ENCODE results near the gene TSPAN3.

Gene TSPAN3

DNA sequence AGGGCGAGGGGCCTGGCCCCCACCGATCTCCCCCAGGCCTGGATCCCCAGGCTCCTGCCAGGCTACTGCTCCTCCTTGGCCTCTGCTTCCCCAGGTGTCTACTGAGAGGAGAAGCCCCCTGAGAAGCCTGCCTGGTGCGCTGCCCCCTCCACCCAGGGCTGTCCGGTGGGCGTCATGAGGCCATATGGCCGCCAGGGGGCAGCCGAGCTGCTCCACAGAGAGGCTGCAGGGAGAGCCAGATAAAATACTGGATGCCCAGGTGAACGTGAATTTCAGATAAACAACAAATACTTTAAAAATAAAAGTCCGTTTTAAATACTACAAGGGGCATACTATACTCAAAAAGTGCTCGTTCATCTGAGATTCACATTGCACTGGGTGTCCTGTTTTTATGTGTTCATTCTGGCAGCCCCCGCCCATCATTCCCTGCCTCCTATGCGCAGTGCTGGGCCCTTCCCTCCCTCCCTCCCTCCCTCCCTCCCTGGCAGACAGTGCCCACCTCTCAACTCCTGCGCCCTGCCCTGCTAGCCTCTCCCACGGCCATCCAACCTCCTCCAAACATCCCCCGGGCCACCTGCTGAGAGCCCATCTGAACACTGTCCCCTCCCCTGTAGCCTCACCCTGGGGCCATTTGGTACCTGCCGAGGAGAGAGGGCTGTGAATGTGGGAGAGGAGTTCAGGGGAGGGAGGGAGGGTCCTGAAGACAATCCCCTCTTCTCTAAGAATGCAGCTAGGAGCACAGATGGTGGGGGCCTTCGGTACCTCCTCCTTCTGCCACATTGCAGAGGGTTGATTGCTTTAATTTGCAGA lies 46.4 kb downstream of the TSPAN3 start:
- Histone ChIP-seq H3K36me3 (ENCODE audit: control insufficient read depth in 2 of 2, insufficient read depth in 2 of 2, low read length in 2 of 2) (no peaks in the 10 kb centered on the region), H3K27me3 (ENCODE audit: control insufficient read depth in 2 of 2, insufficient read depth in 2 of 2, low read length in 2 of 2) (no peaks in the 10 kb centered on the region), H3K9ac (ENCODE audit: low read depth in 1 of 2, low read length in 2 of 2) (no peak overlapping the region), H3K9me3 (ENCODE audit: control insufficient read depth in 2 of 2, low read length in 2 of 2) (no peaks in the 10 kb centered on the region), H3K4me3 (ENCODE audit: low read length in 2 of 2) (no peak overlapping the region), H3K4me1 (ENCODE audit: control insufficient read depth in 2 of 2, insufficient read depth in 2 of 2, low read length in 2 of 2) (peaks cover 7 to 15% of the 10 kb centered on the region in 2 donors), H3K27ac (ENCODE audit: low read depth in 2 of 2, low read length in 2 of 2) (no peak overlapping the region)

- peaks cover 4 to 9% of the 10 kb centered on the region in 2 donors for H3K4me1 ChIP-seq (ENCODE audit: control insufficient read depth in 2 of 2, insufficient read depth in 2 of 2, low read length in 2 of 2)
- H3K9me3 ChIP-seq (ENCODE audit: control insufficient read depth in 2 of 2, low read length in 2 of 2), result no peaks in the 10 kb centered on the region
- H3K27me3 ChIP-seq (ENCODE audit: control insufficient read depth in 2 of 2, insufficient read depth in 2 of 2, low read length in 2 of 2), result no peaks in the 10 kb centered on the region
- H3K4me3 ChIP-seq (ENCODE audit: low read length in 2 of 2), result no peak overlapping the region
- no peak overlapping the region for H3K9ac ChIP-seq (ENCODE audit: low read depth in 1 of 2, low read length in 2 of 2)
- H3K36me3 ChIP-seq (ENCODE audit: control insufficient read depth in 2 of 2, insufficient read depth in 2 of 2, low read length in 2 of 2), result no peaks in the 10 kb centered on the region
- no peak overlapping the region for H3K27ac ChIP-seq (ENCODE audit: low read depth in 2 of 2, low read length in 2 of 2)
Observed at GRCh38 chr15:77023576-77024272, 47.2 kb downstream of the TSPAN3 start.

GRCh38 chr15:77022646-77023575 lies 48.0 kb downstream of the TSPAN3 start:
- H3K9me3 ChIP-seq (ENCODE audit: control insufficient read depth in 2 of 2, low read length in 2 of 2), result no peaks in the 10 kb centered on the region
- H3K9ac ChIP-seq (ENCODE audit: low read depth in 1 of 2, low read length in 2 of 2), result no peak overlapping the region
- peak overlapping the region in 1 of 2 donors; percentile 9 for H3K27ac ChIP-seq (ENCODE audit: low read depth in 2 of 2, low read length in 2 of 2)
- no peaks in the 10 kb centered on the region for H3K27me3 ChIP-seq (ENCODE audit: control insufficient read depth in 2 of 2, insufficient read depth in 2 of 2, low read length in 2 of 2)
- no peaks in the 10 kb centered on the region for H3K36me3 ChIP-seq (ENCODE audit: control insufficient read depth in 2 of 2, insufficient read depth in 2 of 2, low read length in 2 of 2)
- H3K4me1 ChIP-seq (ENCODE audit: control insufficient read depth in 2 of 2, insufficient read depth in 2 of 2, low read length in 2 of 2), result peaks cover 0 to 6% of the 10 kb centered on the region in 2 donors
- no peak overlapping the region for H3K4me3 ChIP-seq (ENCODE audit: low read length in 2 of 2)

DNA sequence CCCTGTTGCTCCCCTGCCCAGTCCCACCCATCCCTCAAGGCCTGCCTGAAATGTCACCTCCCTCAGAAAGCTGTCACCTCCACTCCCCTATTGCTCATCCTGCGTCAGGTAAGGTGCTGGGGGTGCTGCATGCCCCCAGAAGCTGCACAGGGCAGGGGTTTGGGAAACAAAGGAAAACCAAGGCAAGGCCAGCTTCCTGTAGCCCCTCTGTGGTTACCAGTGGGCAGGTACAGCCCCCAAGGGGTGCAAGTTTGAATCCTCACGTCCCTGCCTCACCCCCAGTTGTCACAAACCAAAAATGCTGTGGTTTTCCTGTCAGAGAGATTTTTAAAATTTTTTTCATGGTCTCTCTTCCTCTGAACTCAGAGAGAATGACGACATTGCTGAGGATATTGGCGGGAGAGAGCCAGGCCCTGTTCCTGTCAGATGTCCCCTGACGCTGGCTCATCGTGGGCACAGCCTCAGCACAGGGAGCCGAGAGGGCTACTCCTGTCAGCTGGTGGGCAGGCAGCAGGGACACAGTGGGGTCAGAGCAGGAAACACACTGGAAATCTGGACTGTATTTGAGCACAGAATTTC lies 49.0 kb downstream of the TSPAN3 start:
- Histone ChIP-seq H3K4me1 (ENCODE audit: control insufficient read depth in 2 of 2, insufficient read depth in 2 of 2, low read length in 2 of 2) (peaks cover 0 to 6% of the 10 kb centered on the region in 2 donors), H3K36me3 (ENCODE audit: control insufficient read depth in 2 of 2, insufficient read depth in 2 of 2, low read length in 2 of 2) (no peaks in the 10 kb centered on the region), H3K27me3 (ENCODE audit: control insufficient read depth in 2 of 2, insufficient read depth in 2 of 2, low read length in 2 of 2) (no peaks in the 10 kb centered on the region), H3K27ac (ENCODE audit: low read depth in 2 of 2, low read length in 2 of 2) (no peak overlapping the region), H3K4me3 (ENCODE audit: low read length in 2 of 2) (no peak overlapping the region), H3K9ac (ENCODE audit: low read depth in 1 of 2, low read length in 2 of 2) (no peak overlapping the region), H3K9me3 (ENCODE audit: control insufficient read depth in 2 of 2, low read length in 2 of 2) (no peaks in the 10 kb centered on the region)

GRCh38 chr15:77021088-77021481 lies 49.8 kb downstream of the TSPAN3 start:
- no peaks in the 10 kb centered on the region for H3K36me3 ChIP-seq (ENCODE audit: control insufficient read depth in 2 of 2, insufficient read depth in 2 of 2, low read length in 2 of 2)
- peaks cover 0 to 6% of the 10 kb centered on the region in 2 donors for H3K4me1 ChIP-seq (ENCODE audit: control insufficient read depth in 2 of 2, insufficient read depth in 2 of 2, low read length in 2 of 2)
- no peak overlapping the region for H3K9ac ChIP-seq (ENCODE audit: low read depth in 1 of 2, low read length in 2 of 2)
- H3K27ac ChIP-seq (ENCODE audit: low read depth in 2 of 2, low read length in 2 of 2), result no peak overlapping the region
- no peaks in the 10 kb centered on the region for H3K9me3 ChIP-seq (ENCODE audit: control insufficient read depth in 2 of 2, low read length in 2 of 2)
- H3K4me3 ChIP-seq (ENCODE audit: low read length in 2 of 2), result no peak overlapping the region
- no peaks in the 10 kb centered on the region for H3K27me3 ChIP-seq (ENCODE audit: control insufficient read depth in 2 of 2, insufficient read depth in 2 of 2, low read length in 2 of 2)

DNA sequence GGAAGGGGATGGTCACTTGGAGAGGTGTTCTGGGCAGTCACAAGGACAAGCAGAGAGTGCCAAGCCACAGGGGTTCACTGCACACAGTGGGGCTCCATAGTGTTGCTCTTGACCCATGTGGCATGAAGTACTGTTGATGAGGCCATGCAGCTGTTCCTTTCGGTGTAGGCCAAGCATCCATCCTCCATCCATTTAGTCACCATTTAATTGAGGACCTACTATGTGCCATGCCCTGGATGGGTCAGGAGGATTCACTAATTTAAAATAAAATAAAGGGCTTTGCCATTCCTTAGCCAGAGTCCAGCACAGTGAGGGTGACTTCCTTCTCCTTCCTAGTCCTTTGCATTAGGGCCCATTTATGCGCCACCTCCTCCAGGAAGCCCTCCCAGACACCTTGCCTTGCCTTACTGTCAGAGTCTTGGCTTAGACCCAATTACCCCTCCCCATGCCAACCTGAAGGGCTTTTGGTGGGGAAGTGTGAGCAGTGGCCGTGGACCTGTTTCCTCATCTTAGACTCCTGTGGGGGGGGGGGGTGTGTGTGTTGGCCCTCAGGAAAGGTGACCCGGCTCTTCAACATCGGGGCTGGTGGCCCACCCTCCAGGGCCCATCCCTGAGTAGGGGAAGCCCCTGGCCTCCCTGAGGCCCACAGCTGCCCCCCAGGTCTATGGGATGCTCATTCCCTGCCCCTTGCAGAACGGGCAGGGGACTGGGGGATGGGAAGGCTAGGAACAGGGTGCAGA lies 50.4 kb downstream of the TSPAN3 start:
- no peak overlapping the region for H3K27ac ChIP-seq (ENCODE audit: low read depth in 2 of 2, low read length in 2 of 2)
- no peaks in the 10 kb centered on the region for H3K36me3 ChIP-seq (ENCODE audit: control insufficient read depth in 2 of 2, insufficient read depth in 2 of 2, low read length in 2 of 2)
- H3K4me3 ChIP-seq (ENCODE audit: low read length in 2 of 2), result no peak overlapping the region
- no peaks in the 10 kb centered on the region for H3K9me3 ChIP-seq (ENCODE audit: control insufficient read depth in 2 of 2, low read length in 2 of 2)
- no peak overlapping the region for H3K9ac ChIP-seq (ENCODE audit: low read depth in 1 of 2, low read length in 2 of 2)
- H3K27me3 ChIP-seq (ENCODE audit: control insufficient read depth in 2 of 2, insufficient read depth in 2 of 2, low read length in 2 of 2), result no peaks in the 10 kb centered on the region
- peaks cover 0 to 6% of the 10 kb centered on the region in 2 donors for H3K4me1 ChIP-seq (ENCODE audit: control insufficient read depth in 2 of 2, insufficient read depth in 2 of 2, low read length in 2 of 2)

DNA sequence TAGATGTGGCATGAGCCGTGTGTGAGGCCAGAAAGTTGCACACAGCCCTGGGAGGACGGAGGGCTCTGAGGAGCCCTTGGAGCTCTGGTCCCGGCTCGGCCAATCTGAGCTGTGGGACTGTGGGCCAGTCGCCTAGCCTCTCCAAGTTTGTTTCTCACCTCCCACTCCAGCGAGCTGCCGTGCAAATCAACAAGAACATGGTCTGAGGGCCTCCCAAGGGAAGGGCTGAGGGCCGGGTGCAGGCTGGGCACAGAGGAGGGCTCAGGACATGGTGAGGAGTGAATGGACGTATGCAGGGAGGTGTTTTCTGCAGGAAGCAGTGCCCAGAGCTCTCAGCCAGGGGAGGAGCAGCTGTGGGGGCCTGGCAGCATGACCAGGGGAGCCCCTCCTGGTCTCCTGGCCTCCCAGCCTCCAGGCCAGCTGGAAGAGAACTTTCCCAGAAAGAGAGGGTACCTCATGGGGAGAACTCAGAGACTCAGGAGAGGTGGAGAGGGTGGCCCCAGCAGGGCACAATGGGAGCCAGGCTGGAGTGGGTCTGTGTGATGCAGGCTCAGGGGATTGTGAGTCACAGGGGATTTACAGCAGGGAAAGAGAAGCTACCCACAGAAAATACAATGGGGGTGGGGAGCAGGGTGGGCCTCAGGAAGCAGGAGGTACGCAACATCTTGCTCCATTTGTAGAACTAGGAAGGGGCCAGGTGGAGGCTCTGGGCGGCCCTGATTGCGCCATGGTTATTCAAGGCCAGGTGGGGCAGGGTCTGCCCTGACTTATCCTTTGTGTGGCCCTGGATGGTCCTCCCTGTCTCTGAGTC lies 51.2 kb downstream of the TSPAN3 start:
- Histone ChIP-seq H3K27me3 (ENCODE audit: control insufficient read depth in 2 of 2, insufficient read depth in 2 of 2, low read length in 2 of 2) (no peaks in the 10 kb centered on the region), H3K36me3 (ENCODE audit: control insufficient read depth in 2 of 2, insufficient read depth in 2 of 2, low read length in 2 of 2) (no peaks in the 10 kb centered on the region), H3K4me1 (ENCODE audit: control insufficient read depth in 2 of 2, insufficient read depth in 2 of 2, low read length in 2 of 2) (peaks cover under 1 to 6% of the 10 kb centered on the region in 2 donors), H3K9me3 (ENCODE audit: control insufficient read depth in 2 of 2, low read length in 2 of 2) (no peaks in the 10 kb centered on the region), H3K27ac (ENCODE audit: low read depth in 2 of 2, low read length in 2 of 2) (no peak overlapping the region), H3K4me3 (ENCODE audit: low read length in 2 of 2) (no peak overlapping the region), H3K9ac (ENCODE audit: low read depth in 1 of 2, low read length in 2 of 2) (no peak overlapping the region)

- Histone ChIP-seq H3K36me3 (ENCODE audit: control insufficient read depth in 2 of 2, insufficient read depth in 2 of 2, low read length in 2 of 2) (no peaks in the 10 kb centered on the region), H3K4me3 (ENCODE audit: low read length in 2 of 2) (no peak overlapping the region), H3K27ac (ENCODE audit: low read depth in 2 of 2, low read length in 2 of 2) (no peak overlapping the region), H3K9ac (ENCODE audit: low read depth in 1 of 2, low read length in 2 of 2) (no peak overlapping the region), H3K4me1 (ENCODE audit: control insufficient read depth in 2 of 2, insufficient read depth in 2 of 2, low read length in 2 of 2) (peaks cover 3 to 6% of the 10 kb centered on the region in 2 donors), H3K27me3 (ENCODE audit: control insufficient read depth in 2 of 2, insufficient read depth in 2 of 2, low read length in 2 of 2) (no peaks in the 10 kb centered on the region), H3K9me3 (ENCODE audit: control insufficient read depth in 2 of 2, low read length in 2 of 2) (no peaks in the 10 kb centered on the region)
Observed at GRCh38 chr15:77018796-77019505, 52.0 kb downstream of the TSPAN3 start.

All from mucosa of rectum (tissue), 2 donors.